DOHH2 (cell line): ENCODE measurements around the gene TNS2.

Experiments used
- H3F3A ChIP-seq: fragments of 200-600 bp; sonication (generic), shearing (Covaris generic); 2 replicates; pipeline ENCODE4 v1.6.0; 2016; ENCODE audit warnings: antibody characterized with exemption, mild to moderate bottlenecking; ENCODE audit not compliant: control insufficient read depth, insufficient read depth
- H3K27ac ChIP-seq: fragments of 200-600 bp; sonication (generic); 2 replicates; pipeline ENCODE4 v1.5.1; 2014; ENCODE audit warnings: low read depth, mild to moderate bottlenecking, low read length, moderate library complexity
- H3K27me3 ChIP-seq: fragments of 200-600 bp; sonication (generic); 2 replicates; pipeline ENCODE4 v1.6.1; 2014; ENCODE audit warnings: mild to moderate bottlenecking, low read length, mixed read lengths; ENCODE audit not compliant: control insufficient read depth
- H3K36me3 ChIP-seq: fragments of 200-600 bp; sonication (generic); 2 replicates; pipeline ENCODE4 v1.6.1; 2014; ENCODE audit warnings: mild to moderate bottlenecking, low read length, moderate library complexity, mixed read lengths; ENCODE audit not compliant: control insufficient read depth
- H3K4me1 ChIP-seq: fragments of 200-600 bp; sonication (generic); 2 replicates; pipeline ENCODE4 v1.6.1; 2014; ENCODE audit warnings: mild to moderate bottlenecking, low read length, mixed read lengths; ENCODE audit not compliant: control insufficient read depth
- H3K4me2 ChIP-seq: fragments of 200-600 bp; sonication (generic); 2 replicates; pipeline ENCODE4 v1.6.0; 2014; ENCODE audit warnings: mild to moderate bottlenecking, low read length, moderate library complexity
- H3K4me3 ChIP-seq: fragments of 200-600 bp; sonication (generic); 2 replicates; pipeline ENCODE4 v1.5.1; 2014; ENCODE audit warnings: mild to moderate bottlenecking, low read length, mixed read lengths
- H3K79me2 ChIP-seq: fragments of 200-600 bp; sonication (generic); 2 replicates; pipeline ENCODE4 v1.6.1; 2014; ENCODE audit warnings: mild to moderate bottlenecking, low read length, mixed read lengths; ENCODE audit not compliant: control insufficient read depth
- H3K9me2 ChIP-seq: fragments of 200-600 bp; sonication (generic); replicated peaks from 2 replicates; pipeline ENCODE4 v1.6.1; 2014; ENCODE audit warnings: mild to moderate bottlenecking, low read length, mixed read lengths; ENCODE audit not compliant: control insufficient read depth
- H3K9me3 ChIP-seq: fragments of 200-600 bp; sonication (generic); 2 replicates; pipeline ENCODE4 v1.6.1; 2014; ENCODE audit warnings: antibody characterized with exemption, low read length, mixed read lengths; ENCODE audit not compliant: control insufficient read depth, insufficient read depth
- H4K20me1 ChIP-seq: fragments of 200-600 bp; sonication (generic); 2 replicates; pipeline ENCODE4 v1.6.0; 2014; ENCODE audit warnings: low read depth, mild to moderate bottlenecking, antibody characterized with exemption, low read length, moderate library complexity; ENCODE audit not compliant: control insufficient read depth, insufficient read depth
- EZH2phosphoT487 ChIP-seq: fragments of 200-600 bp; sonication (generic); IDR thresholded peaks from 2 replicates; pipeline ENCODE4 v1.6.1; 2017; ENCODE audit warnings: borderline replicate concordance, mild to moderate bottlenecking, antibody characterized with exemption, low read length, moderate library complexity, mixed read lengths
- TF ChIP-seq, protein P1 (sequence below): fragments of 200-600 bp; sonication (generic); IDR thresholded peaks from one replicate; pipeline ENCODE4 v1.5.1; 2014; ENCODE audit warnings: antibody characterized with exemption, mild to moderate bottlenecking, low read depth, low read length; ENCODE audit not compliant: poor library complexity, severe bottlenecking

The TNS2 gene, protein sequence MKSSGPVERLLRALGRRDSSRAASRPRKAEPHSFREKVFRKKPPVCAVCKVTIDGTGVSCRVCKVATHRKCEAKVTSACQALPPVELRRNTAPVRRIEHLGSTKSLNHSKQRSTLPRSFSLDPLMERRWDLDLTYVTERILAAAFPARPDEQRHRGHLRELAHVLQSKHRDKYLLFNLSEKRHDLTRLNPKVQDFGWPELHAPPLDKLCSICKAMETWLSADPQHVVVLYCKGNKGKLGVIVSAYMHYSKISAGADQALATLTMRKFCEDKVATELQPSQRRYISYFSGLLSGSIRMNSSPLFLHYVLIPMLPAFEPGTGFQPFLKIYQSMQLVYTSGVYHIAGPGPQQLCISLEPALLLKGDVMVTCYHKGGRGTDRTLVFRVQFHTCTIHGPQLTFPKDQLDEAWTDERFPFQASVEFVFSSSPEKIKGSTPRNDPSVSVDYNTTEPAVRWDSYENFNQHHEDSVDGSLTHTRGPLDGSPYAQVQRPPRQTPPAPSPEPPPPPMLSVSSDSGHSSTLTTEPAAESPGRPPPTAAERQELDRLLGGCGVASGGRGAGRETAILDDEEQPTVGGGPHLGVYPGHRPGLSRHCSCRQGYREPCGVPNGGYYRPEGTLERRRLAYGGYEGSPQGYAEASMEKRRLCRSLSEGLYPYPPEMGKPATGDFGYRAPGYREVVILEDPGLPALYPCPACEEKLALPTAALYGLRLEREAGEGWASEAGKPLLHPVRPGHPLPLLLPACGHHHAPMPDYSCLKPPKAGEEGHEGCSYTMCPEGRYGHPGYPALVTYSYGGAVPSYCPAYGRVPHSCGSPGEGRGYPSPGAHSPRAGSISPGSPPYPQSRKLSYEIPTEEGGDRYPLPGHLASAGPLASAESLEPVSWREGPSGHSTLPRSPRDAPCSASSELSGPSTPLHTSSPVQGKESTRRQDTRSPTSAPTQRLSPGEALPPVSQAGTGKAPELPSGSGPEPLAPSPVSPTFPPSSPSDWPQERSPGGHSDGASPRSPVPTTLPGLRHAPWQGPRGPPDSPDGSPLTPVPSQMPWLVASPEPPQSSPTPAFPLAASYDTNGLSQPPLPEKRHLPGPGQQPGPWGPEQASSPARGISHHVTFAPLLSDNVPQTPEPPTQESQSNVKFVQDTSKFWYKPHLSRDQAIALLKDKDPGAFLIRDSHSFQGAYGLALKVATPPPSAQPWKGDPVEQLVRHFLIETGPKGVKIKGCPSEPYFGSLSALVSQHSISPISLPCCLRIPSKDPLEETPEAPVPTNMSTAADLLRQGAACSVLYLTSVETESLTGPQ (N-terminal part only)

DNA sequence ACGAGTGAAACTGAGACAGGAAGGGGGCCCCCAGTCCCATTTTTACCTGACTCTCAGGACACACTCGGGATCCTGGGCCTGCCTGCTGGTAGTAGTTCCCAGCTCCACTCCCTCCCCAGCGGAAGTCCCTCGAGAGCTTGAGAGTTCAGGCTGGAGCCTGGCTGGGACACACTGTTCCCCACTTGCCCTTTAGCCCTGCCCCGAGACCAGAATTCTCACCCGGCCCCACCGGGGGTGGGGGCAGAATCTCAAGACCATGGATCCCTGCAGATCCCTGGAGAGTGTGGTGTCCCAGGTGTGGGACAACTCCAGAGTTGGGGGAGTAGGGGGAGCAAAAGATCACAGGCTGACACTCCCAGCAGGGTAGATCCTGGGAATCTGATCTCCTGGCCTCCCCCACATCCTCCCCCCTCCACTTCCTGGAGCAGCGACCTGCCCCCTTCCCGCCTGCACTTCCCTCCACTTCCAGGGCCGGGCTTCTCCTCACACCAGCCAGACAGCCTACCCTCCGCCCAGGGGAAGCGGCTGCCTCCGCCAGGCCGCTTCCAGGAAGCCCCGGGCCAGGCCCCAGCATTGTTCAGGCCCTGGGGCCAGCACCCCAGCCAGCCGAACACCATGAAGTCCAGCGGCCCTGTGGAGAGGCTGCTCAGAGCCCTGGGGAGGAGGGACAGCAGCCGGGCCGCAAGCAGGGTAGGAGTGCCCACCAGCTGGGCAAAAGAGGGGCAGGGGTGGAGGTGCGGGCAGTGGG is at the start of gene TNS2:
Gene TNS2, plus strand, starts transcription at position 495 of the 748 bp plus-strand sequence. Its CDS starts 121 bp downstream, at position 616.
- H3K4me3 ChIP-seq = no peak within 1 kb of the TSS
- no peak for TF ChIP-seq EZH2phosphoT487
- TF ChIP-seq, protein P1, sequence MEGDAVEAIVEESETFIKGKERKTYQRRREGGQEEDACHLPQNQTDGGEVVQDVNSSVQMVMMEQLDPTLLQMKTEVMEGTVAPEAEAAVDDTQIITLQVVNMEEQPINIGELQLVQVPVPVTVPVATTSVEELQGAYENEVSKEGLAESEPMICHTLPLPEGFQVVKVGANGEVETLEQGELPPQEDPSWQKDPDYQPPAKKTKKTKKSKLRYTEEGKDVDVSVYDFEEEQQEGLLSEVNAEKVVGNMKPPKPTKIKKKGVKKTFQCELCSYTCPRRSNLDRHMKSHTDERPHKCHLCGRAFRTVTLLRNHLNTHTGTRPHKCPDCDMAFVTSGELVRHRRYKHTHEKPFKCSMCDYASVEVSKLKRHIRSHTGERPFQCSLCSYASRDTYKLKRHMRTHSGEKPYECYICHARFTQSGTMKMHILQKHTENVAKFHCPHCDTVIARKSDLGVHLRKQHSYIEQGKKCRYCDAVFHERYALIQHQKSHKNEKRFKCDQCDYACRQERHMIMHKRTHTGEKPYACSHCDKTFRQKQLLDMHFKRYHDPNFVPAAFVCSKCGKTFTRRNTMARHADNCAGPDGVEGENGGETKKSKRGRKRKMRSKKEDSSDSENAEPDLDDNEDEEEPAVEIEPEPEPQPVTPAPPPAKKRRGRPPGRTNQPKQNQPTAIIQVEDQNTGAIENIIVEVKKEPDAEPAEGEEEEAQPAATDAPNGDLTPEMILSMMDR = no peak
- 0 out of 2 replicates have a peak, but pooled peaks cover 1% of the 10 kb centered on the region for H3K27me3 ChIP-seq
- H3K36me3 ChIP-seq = no peaks in the 10 kb centered on the region
- 0 out of 2 replicates have a peak, but pooled peaks cover 3% of the 10 kb centered on the region for H4K20me1 ChIP-seq
- no peaks in the 10 kb centered on the region for H3K9me3 ChIP-seq
- no peaks in the 10 kb centered on the region for H3K79me2 ChIP-seq
- H3F3A ChIP-seq = no peaks in the 10 kb centered on the region
- no peak within 1 kb of the TSS for H3K27ac ChIP-seq
- H3K9me2 ChIP-seq = no peaks in the 10 kb centered on the region
- H3K4me1 ChIP-seq = peaks cover 31% of the 10 kb centered on the region
- H3K4me2 ChIP-seq = no peak within 1 kb of the TSS

DNA sequence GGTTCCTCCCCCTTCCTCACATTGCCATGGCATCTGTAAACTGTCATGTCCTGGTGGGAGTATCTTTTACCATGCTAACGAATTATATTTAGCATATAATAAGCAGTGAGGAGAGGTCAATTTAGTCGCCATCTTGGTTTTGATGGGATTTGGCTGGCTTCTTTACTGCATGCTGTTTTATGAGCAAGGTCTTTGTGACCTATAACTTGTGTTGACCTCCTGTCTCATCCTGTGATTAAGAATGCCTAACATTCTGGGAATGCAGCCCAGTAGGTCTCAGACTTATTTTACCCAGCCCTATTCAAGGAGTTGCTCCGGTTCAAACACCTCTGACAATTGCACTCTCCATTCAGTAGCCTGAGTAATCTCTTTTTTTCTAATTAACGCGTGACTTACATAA is 45.7 kb upstream of the TNS2 start:
- Histone ChIP-seq H3K27ac (no peak overlapping the region), H3K4me3 (no peak overlapping the region; the same call in 1 of the 2 replicates), H3K36me3 (peaks cover 26% of the 10 kb centered on the region), H3K4me2 (peak overlapping the region; percentile 80; the same call in 1 of the 2 replicates), H3K4me1 (peaks cover 29% of the 10 kb centered on the region), H3K27me3 (peaks cover 5% of the 10 kb centered on the region; the same call in 1 of the 2 replicates), H3K9me3 (no peaks in the 10 kb centered on the region), H3F3A (peaks cover 14% of the 10 kb centered on the region), H4K20me1 (no peaks in the 10 kb centered on the region), H3K9me2 (no peaks in the 10 kb centered on the region), H3K79me2 (peaks cover 38% of the 10 kb centered on the region)
- no peak for TF ChIP-seq EZH2phosphoT487
- TF ChIP-seq, protein P1 = no peak

DNA sequence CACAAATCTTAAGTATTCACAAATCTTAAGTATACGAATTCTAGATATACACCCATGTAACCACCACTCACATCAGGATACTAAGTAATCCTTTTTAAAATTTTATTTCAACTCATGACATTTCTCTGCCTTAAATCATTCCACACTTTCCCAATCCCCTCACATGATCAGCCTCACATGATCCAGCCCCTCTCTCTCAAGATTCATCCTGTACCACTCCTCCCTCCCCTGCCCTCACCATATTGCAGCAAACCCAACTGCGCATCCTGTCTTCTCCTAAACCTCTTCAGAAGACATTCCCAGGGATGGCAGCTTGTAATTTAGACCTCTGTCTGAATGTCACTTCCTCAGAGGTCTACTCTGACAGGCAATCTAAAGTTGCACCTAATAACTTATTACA is 45.3 kb upstream of the TNS2 start:
- H3K4me1 ChIP-seq = peaks cover 33% of the 10 kb centered on the region
- peaks cover 14% of the 10 kb centered on the region for H3F3A ChIP-seq
- no peak overlapping the region for H3K27ac ChIP-seq
- peaks cover 2% of the 10 kb centered on the region; the same call in 1 of the 2 replicates for H3K27me3 ChIP-seq
- no peaks in the 10 kb centered on the region for H3K9me2 ChIP-seq
- peaks cover 31% of the 10 kb centered on the region for H3K36me3 ChIP-seq
- peak overlapping the region; percentile 91 for H3K4me3 ChIP-seq
- TF ChIP-seq, protein P1 = no peak
- no peak for TF ChIP-seq EZH2phosphoT487
- H3K9me3 ChIP-seq = no peaks in the 10 kb centered on the region
- no peaks in the 10 kb centered on the region for H4K20me1 ChIP-seq
- H3K4me2 ChIP-seq = peak overlapping the region; percentile 80
- peaks cover 42% of the 10 kb centered on the region for H3K79me2 ChIP-seq
